GM23248 (cell line): ENCODE results near the gene INPP5A. TPM values are rescaled to one million over a fixed set of nuclear protein-coding genes. Genes with fewer than 3 reads are reported as not detected.

ENCODE experiments used
- DNase-seq: peaks from one replicate; pipeline ENCODE4 v3.0.0-alpha.2; 2015
- H2AFZ ChIP-seq: fragments of 200-600 bp; sonication (generic); 2 replicates; pipeline ENCODE4 v1.6.1; 2016; ENCODE audit warnings: antibody characterized with exemption
- H3F3A ChIP-seq: fragments of 200-600 bp; sonication (generic); 2 replicates; pipeline ENCODE4 v1.6.1; 2016; ENCODE audit warnings: mild to moderate bottlenecking, antibody characterized with exemption, mixed run types; ENCODE audit not compliant: insufficient read depth
- H3K27ac ChIP-seq: fragments of 200-600 bp; sonication (generic); 2 replicates; pipeline ENCODE4 v1.5.1; 2016; ENCODE audit warnings: mild to moderate bottlenecking
- H3K27me3 ChIP-seq: fragments of 200-600 bp; sonication (generic); replicated peaks from 2 replicates; pipeline ENCODE4 v1.6.1; 2016; ENCODE audit warnings: mild to moderate bottlenecking; ENCODE audit not compliant: insufficient read depth
- H3K36me3 ChIP-seq: fragments of 200-600 bp; sonication (generic); 2 replicates; pipeline ENCODE4 v1.6.1; 2016; ENCODE audit warnings: low read depth, mild to moderate bottlenecking
- H3K4me1 ChIP-seq: fragments of 200-600 bp; sonication (generic); 2 replicates; pipeline ENCODE4 v1.6.1; 2016; ENCODE audit warnings: mild to moderate bottlenecking; ENCODE audit not compliant: insufficient read depth
- H3K4me2 ChIP-seq: fragments of 200-600 bp; sonication (generic); one replicate; pipeline ENCODE4 v1.6.1; 2016; ENCODE audit warnings: mild to moderate bottlenecking; ENCODE audit not compliant: unreplicated experiment
- H3K4me3 ChIP-seq: fragments of 200-600 bp; sonication (generic); 2 replicates; pipeline ENCODE4 v1.5.1; 2016; ENCODE audit warnings: mild to moderate bottlenecking
- H3K79me2 ChIP-seq: fragments of 200-600 bp; sonication (generic); 2 replicates; pipeline ENCODE4 v1.6.1; 2016; ENCODE audit warnings: mild to moderate bottlenecking; ENCODE audit not compliant: insufficient read depth
- H3K9ac ChIP-seq: fragments of 200-600 bp; sonication (generic); 2 replicates; pipeline ENCODE4 v1.6.1; 2016; ENCODE audit warnings: mild to moderate bottlenecking
- H3K9me2 ChIP-seq: fragments of 200-600 bp; sonication (generic); 2 replicates; pipeline ENCODE4 v1.6.1; 2016; ENCODE audit warnings: mixed run types, mild to moderate bottlenecking, moderate library complexity; ENCODE audit not compliant: insufficient read depth
- H3K9me3 ChIP-seq: fragments of 200-600 bp; sonication (generic); one replicate; pipeline ENCODE4 v1.6.1; 2017; ENCODE audit warnings: low read depth
- H4K20me1 ChIP-seq: fragments of 200-600 bp; sonication (generic); 2 replicates; pipeline ENCODE4 v1.6.0; 2016; ENCODE audit not compliant: insufficient read depth
- EZH2 ChIP-seq: fragments of 200-600 bp; sonication (generic); IDR thresholded peaks from 2 replicates; pipeline ENCODE4 v1.6.1; 2018; ENCODE audit warnings: antibody characterized with exemption, mild to moderate bottlenecking; ENCODE audit not compliant: insufficient read depth, poor library complexity, severe bottlenecking
- EZH2phosphoT487 ChIP-seq: fragments of 200-600 bp; sonication (generic); IDR thresholded peaks from 2 replicates; pipeline ENCODE4 v1.6.1; 2018; ENCODE audit warnings: antibody characterized with exemption, moderate library complexity, mild to moderate bottlenecking, low read depth; ENCODE audit not compliant: insufficient read depth
- WGBS, 2 experiments: methylation state at CpG; one replicate each; pipeline ENCODE4 v1.1.6; 2015 to 2017; ENCODE audit warnings: low lambda C conversion rate in 2 of 2, low coverage in 1 of 2; ENCODE audit errors: missing lambda C conversion rate in 2 of 2; 5-methylcytosine and 5-hydroxymethylcytosine counted together
- in situ Hi-C: fragments of 300-500 bp; cut with MboI; formaldehyde crosslinking; loops from 2 replicates; pipeline ENCODE4 v1.15.0; 2020
- polyA plus RNA-seq: library from polyadenylated mRNA; unstranded; fragments of >200 nt; fragmentation: Nextera tagmentation; extraction: Ambion mirVana; gene quantifications from 2 replicates; pipeline ENCODE4 v1.2.1, GENCODE V29; 2016
- total RNA-seq: library from RNA; depleted of rRNA; stranded (reverse); fragments of >200 nt; shearing (Covaris generic); gene quantifications from 2 replicates; pipeline ENCODE4 v1.2.3, GENCODE V29; 2014

The INPP5A gene
- total and polyA plus RNA-seq, 2 experiments from 2014 or later: 2.3 to 35.2 TPM

DNA sequence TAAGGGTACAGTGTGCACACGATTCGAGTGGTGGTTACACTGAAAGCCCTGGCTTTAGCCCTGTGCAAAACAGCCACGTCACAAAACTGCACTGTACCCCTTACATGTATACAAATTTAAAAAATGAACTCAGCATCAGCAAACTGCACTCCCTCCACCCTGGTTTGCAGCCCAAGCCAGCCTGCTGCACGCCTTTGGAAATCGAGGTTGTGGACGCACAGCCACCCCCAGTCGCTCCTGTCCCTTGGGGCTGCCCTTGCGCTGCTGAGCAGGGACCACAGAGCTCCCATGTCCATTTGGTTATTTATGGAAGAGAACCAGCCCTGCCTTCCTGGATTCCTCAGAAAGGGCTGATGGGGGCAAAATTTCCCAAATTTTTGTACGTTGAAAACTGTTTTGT lies 98.8 kb downstream of the INPP5A start:
- in situ Hi-C loops: loop anchor here (10.0 kb wide), 1 partner anchor 412 kb away; no protein-coding TSS in a partner anchor
- no peak for DNase-seq
- WGBS, 2 experiments: 88 to 91% methylated on average over 9 of the region's 9 CpGs

DNA sequence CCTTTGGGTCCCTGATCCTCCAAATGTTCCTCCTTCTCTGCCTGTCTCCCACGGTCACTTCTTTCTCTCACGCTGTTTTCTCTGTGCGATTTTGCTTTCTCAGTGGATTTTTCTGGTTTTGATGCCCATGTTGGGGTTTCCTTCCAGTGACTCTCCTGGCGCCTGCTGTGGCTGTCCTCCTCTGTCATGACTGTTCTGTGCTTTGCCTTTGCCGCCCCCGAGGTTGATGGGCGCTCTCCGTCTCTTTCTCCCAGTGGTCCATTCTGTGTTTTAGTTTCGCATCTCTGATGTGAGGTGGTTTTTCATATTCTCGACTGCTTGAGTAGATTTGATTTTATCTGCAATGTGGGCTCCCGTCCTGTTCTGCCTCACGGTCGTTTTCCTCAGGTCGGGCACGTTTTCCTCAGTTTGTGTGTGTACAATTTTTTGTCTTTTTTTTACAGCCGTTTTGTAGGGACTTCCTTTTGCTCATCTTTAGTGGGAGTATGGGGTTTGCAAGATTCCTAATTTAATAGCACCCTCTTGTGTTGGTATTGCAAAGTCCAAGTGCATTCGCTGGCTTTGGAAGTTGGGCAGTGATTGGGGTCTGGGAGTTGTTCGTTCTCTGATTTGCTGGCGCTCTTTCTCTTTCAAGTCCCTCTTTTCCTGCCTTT lies 100.0 kb downstream of the INPP5A start:
- H3K4me2 ChIP-seq: peak overlapping the region; percentile 81
- H3K27ac ChIP-seq: no peak overlapping the region
- H4K20me1 ChIP-seq: no peaks in the 10 kb centered on the region
- H3K36me3 ChIP-seq: no peaks in the 10 kb centered on the region
- 0 out of 2 replicates have a peak overlapping the region, but pooled peaks have one; percentile 20 for H3K9ac ChIP-seq
- H3K4me3 ChIP-seq: peak overlapping the region; percentile 51
- H3K79me2 ChIP-seq: peaks cover 68% of the 10 kb centered on the region
- H2AFZ ChIP-seq: 0 out of 2 replicates have a peak overlapping the region, but pooled peaks have one; percentile 46
- TF ChIP-seq EZH2phosphoT487: no peak
- TF ChIP-seq EZH2: no peak
- DNase-seq: peak; percentile 76
- in situ Hi-C loops: loop anchor here (10.0 kb wide), 1 partner anchor 413 kb away; no protein-coding TSS in a partner anchor
- H3K9me2 ChIP-seq: no peaks in the 10 kb centered on the region
- H3K9me3 ChIP-seq: no peaks in the 10 kb centered on the region
- WGBS, 2 experiments: 28 to 30% methylated on average over 19 of the region's 19 CpGs
- H3F3A ChIP-seq: 0 out of 2 replicates have a peak, but pooled peaks cover 5% of the 10 kb centered on the region
- no peaks in the 10 kb centered on the region for H3K27me3 ChIP-seq
- H3K4me1 ChIP-seq: peaks cover 14% of the 10 kb centered on the region

More for the DNA sequence above, 98.8 kb downstream of the INPP5A start:
- H3K4me2 ChIP-seq: no peak overlapping the region
- no peaks in the 10 kb centered on the region for H3K9me3 ChIP-seq
- 0 out of 2 replicates have a peak, but pooled peaks cover 5% of the 10 kb centered on the region for H3F3A ChIP-seq
- peaks cover 62% of the 10 kb centered on the region for H3K79me2 ChIP-seq
- H3K36me3 ChIP-seq: no peaks in the 10 kb centered on the region
- no peak overlapping the region for H3K27ac ChIP-seq
- H3K4me1 ChIP-seq: peaks cover 22% of the 10 kb centered on the region
- no peaks in the 10 kb centered on the region for H4K20me1 ChIP-seq
- no peaks in the 10 kb centered on the region for H3K27me3 ChIP-seq
- no peaks in the 10 kb centered on the region for H3K9me2 ChIP-seq
- H3K9ac ChIP-seq: no peak overlapping the region
- H2AFZ ChIP-seq: no peak overlapping the region
- no peak overlapping the region for H3K4me3 ChIP-seq
- no peak for TF ChIP-seq EZH2phosphoT487
- no peak for TF ChIP-seq EZH2

DNA sequence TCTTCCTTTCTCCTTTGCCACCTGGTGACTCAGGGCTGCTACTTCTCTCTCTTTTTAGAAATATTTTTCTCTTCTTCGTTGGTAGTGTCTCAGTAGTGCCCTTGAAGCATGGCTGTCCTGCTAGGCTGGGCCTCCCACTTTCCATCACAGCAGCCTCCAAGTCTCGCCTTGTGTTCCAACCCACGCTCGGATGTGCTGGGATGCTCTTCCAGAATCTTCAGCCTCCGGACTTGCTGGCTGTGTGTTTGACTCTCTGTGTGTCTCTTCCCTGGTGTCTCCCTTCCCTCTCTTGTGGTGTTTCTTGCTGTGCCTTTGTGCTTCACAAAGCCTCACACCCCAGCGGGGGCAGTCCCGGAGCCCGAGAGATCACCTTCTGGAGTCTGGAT lies 100.5 kb downstream of the INPP5A start:
- Histone ChIP-seq H3F3A (0 out of 2 replicates have a peak, but pooled peaks cover 5% of the 10 kb centered on the region), H3K4me1 (peaks cover 9% of the 10 kb centered on the region), H3K79me2 (peaks cover 68% of the 10 kb centered on the region), H3K9me3 (no peaks in the 10 kb centered on the region), H3K36me3 (no peaks in the 10 kb centered on the region), H3K4me3 (no peak overlapping the region), H2AFZ (no peak overlapping the region), H3K27ac (no peak overlapping the region), H3K9ac (0 out of 2 replicates have a peak overlapping the region, but pooled peaks have one; percentile 20), H3K9me2 (no peaks in the 10 kb centered on the region), H3K27me3 (no peaks in the 10 kb centered on the region), H4K20me1 (no peaks in the 10 kb centered on the region), H3K4me2 (peak overlapping the region; percentile 81)
- no peak for DNase-seq
- 41 to 44% methylated on average over 8 of the region's 8 CpGs for WGBS, 2 experiments
- no peak for TF ChIP-seq EZH2
- in situ Hi-C loops: loop anchor here (10.0 kb wide), 1 partner anchor 413 kb away; no protein-coding TSS in a partner anchor

DNA sequence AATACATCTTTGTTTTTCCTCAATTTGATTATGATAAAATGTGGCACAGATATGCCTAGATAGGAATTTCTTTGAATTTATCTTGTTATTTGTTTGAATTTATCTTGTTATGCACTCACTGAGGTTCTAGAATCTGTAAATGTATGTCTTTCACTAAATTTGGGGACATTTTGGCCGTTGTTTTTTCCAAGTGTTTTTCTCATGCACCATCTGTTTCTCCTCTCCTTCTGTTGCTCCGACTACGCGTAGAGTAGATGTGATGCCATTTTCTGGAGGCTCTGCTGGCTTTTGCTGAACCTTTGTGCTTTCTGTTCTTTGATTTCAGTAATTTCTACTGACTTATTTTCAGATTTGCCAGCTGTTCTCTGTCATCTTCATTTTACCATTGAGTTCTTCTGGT lies 101.9 kb downstream of the INPP5A start:
- Histone ChIP-seq H3K27me3 (no peaks in the 10 kb centered on the region), H3K36me3 (no peaks in the 10 kb centered on the region), H3K9ac (no peak overlapping the region), H3F3A (no peaks in the 10 kb centered on the region), H3K9me2 (no peaks in the 10 kb centered on the region), H3K79me2 (peaks cover 67% of the 10 kb centered on the region), H3K4me2 (no peak overlapping the region), H4K20me1 (no peaks in the 10 kb centered on the region), H3K9me3 (no peaks in the 10 kb centered on the region), H2AFZ (no peak overlapping the region), H3K4me3 (no peak overlapping the region), H3K27ac (no peak overlapping the region), H3K4me1 (no peaks in the 10 kb centered on the region; the same call in 1 of the 2 replicates)
- in situ Hi-C loops: loop anchor here (10.0 kb wide), 1 partner anchor 415 kb away; no protein-coding TSS in a partner anchor
- TF ChIP-seq EZH2phosphoT487 (no peak), EZH2 (no peak)
- no peak for DNase-seq
- WGBS, 2 experiments: 83% methylated on average over 4 of the region's 4 CpGs
